IMR-90 (cell line): ENCODE results near the gene HTT-AS. TPM values are rescaled to one million over a fixed set of nuclear protein-coding genes. Genes with fewer than 3 reads are reported as not detected.
A peak's percentile ranks its signal among the peaks of the same experiment; 100 is the strongest.

Source experiments
- ATAC-seq: fragments of 200-7000 bp; cut with Tn5 transposase; 2 replicates; pipeline ENCODE4 v1.9.1; 2020; ENCODE audit warnings: low read depth, mild to moderate bottlenecking, moderate library complexity
- BruUV-seq: library from RNA; stranded (reverse); fragments of 400-500 nt; replicated peaks from 2 replicates; lab custom pipeline; 2021; lab: Mats Ljungman, UMichigan
- CTCF ChIA-PET: fragments of 300-600 bp; formaldehyde crosslinking; extraction: SDS; loops from one replicate; lab custom pipeline; 2021; ENCODE audit warnings: antibody characterized with exemption; lab: Yijun Ruan, JAX
- POLR2A ChIA-PET: fragments of 300-600 bp; sonication (Branson Sonifier 250); formaldehyde crosslinking; loops from one replicate; lab custom pipeline; 2022; ENCODE audit warnings: antibody characterized with exemption; ENCODE audit not compliant: unreplicated experiment; lab: Charles Lee
- DNase-seq: peaks from one replicate; pipeline ENCODE4 v3.0.0; 2013
- H2AFZ ChIP-seq: replicated peaks from 2 replicates; pipeline ENCODE3; 2013; ENCODE audit warnings: low read length, mild to moderate bottlenecking; ENCODE audit not compliant: poor library complexity
- H2AK5ac ChIP-seq: 2 replicates; pipeline ENCODE4 v1.6.1; 2013; ENCODE audit warnings: low read depth, low read length, inconsistent platforms
- H2AK9ac ChIP-seq: replicated peaks from 2 replicates; pipeline ENCODE3; 2013; ENCODE audit warnings: mild to moderate bottlenecking, low read depth, low read length, moderate library complexity; ENCODE audit not compliant: poor library complexity
- H2BK120ac ChIP-seq: 2 replicates; pipeline ENCODE4 v1.6.1; 2013; ENCODE audit warnings: low read depth, low read length, inconsistent platforms
- H2BK15ac ChIP-seq: 3 replicates; pipeline ENCODE4 v1.6.1; 2013; ENCODE audit warnings: low read depth, low read length, inconsistent platforms
- H2BK20ac ChIP-seq: 2 replicates; pipeline ENCODE4 v1.6.1; 2013; ENCODE audit warnings: low read depth, mild to moderate bottlenecking, inconsistent platforms, low read length, moderate library complexity
- H2BK5ac ChIP-seq: 2 replicates; pipeline ENCODE4 v1.6.1; 2013; ENCODE audit warnings: mild to moderate bottlenecking, low read depth, low read length, inconsistent platforms; ENCODE audit not compliant: poor library complexity, severe bottlenecking
- H3K14ac ChIP-seq: replicated peaks from 2 replicates; pipeline ENCODE4 v1.6.1; 2013; ENCODE audit warnings: low read depth, low read length, inconsistent platforms
- H3K18ac ChIP-seq: 2 replicates; pipeline ENCODE4 v1.6.1; 2013; ENCODE audit warnings: low read depth, low read length, control low read depth
- H3K23ac ChIP-seq: 2 replicates; pipeline ENCODE4 v1.6.1; 2013; ENCODE audit warnings: low read depth, low read length, inconsistent platforms
- H3K27ac ChIP-seq: 2 replicates; pipeline ENCODE4 v1.5.1; 2013; ENCODE audit warnings: mild to moderate bottlenecking, control low read depth, low read length; ENCODE audit not compliant: insufficient read depth
- H3K27me3 ChIP-seq: 2 replicates; pipeline ENCODE4 v1.6.1; 2013; ENCODE audit warnings: low read length; ENCODE audit not compliant: control insufficient read depth, insufficient read depth
- H3K36me3 ChIP-seq: 2 replicates; pipeline ENCODE4 v1.6.1; 2013; ENCODE audit warnings: low read length, mixed read lengths; ENCODE audit not compliant: control insufficient read depth, insufficient read depth
- H3K4ac ChIP-seq: 2 replicates; pipeline ENCODE4 v1.6.1; 2013; ENCODE audit warnings: low read depth, low read length, inconsistent platforms
- H3K4me1 ChIP-seq: 2 replicates; pipeline ENCODE4 v1.6.1; 2013; ENCODE audit warnings: low read length, mixed read lengths; ENCODE audit not compliant: control insufficient read depth, insufficient read depth
- H3K4me2 ChIP-seq: 2 replicates; pipeline ENCODE4 v1.6.1; 2013; ENCODE audit warnings: low read depth, mild to moderate bottlenecking, control low read depth, low read length, moderate library complexity
- H3K4me3 ChIP-seq: 2 replicates; pipeline ENCODE4 v1.5.1; 2013; ENCODE audit warnings: low read depth, mild to moderate bottlenecking, control low read depth, low read length, moderate library complexity; ENCODE audit not compliant: insufficient read depth
- H3K56ac ChIP-seq: 2 replicates; pipeline ENCODE4 v1.6.1; 2013; ENCODE audit warnings: low read length, inconsistent platforms; ENCODE audit not compliant: insufficient read depth; ENCODE audit errors: extremely low read depth
- H3K79me1 ChIP-seq, 2 experiments: 2 replicates each; pipeline ENCODE4 v1.6.1; 2013; ENCODE audit warnings: low read length in 2 of 2, inconsistent platforms in 1 of 2, low read depth in 1 of 2
- H3K9ac ChIP-seq: 2 replicates; pipeline ENCODE4 v1.6.1; 2013; ENCODE audit warnings: low read depth, low read length, control low read depth
- H3K9me1 ChIP-seq: 2 replicates; pipeline ENCODE4 v1.6.1; 2013; ENCODE audit warnings: low read length, inconsistent platforms; ENCODE audit not compliant: insufficient read depth
- H3K9me3 ChIP-seq: 2 replicates; pipeline ENCODE4 v1.6.1; 2013; ENCODE audit warnings: low read length; ENCODE audit not compliant: control insufficient read depth, insufficient read depth
- H4K20me1 ChIP-seq: 2 replicates; pipeline ENCODE4 v1.6.1; 2013; ENCODE audit warnings: low read length, inconsistent platforms; ENCODE audit not compliant: insufficient read depth
- H4K5ac ChIP-seq: 2 replicates; pipeline ENCODE4 v1.6.1; 2013; ENCODE audit warnings: mild to moderate bottlenecking, low read depth, low read length, control low read depth
- H4K8ac ChIP-seq, 2 experiments: 2 replicates each; pipeline ENCODE4 v1.6.1; 2013; ENCODE audit warnings: low read depth in 2 of 2, low read length in 2 of 2, control low read depth in 1 of 2, inconsistent platforms in 1 of 2
- H4K91ac ChIP-seq: 2 replicates; pipeline ENCODE4 v1.6.1; 2013; ENCODE audit warnings: low read depth, low read length, inconsistent platforms; ENCODE audit not compliant: insufficient read depth
- MAFK ChIP-seq: IDR thresholded peaks from 2 replicates; pipeline ENCODE4 v1.6.1; 2012; ENCODE audit warnings: low read depth, low read length, improper control_type of control experiment
- MAZ ChIP-seq: IDR thresholded peaks from 2 replicates; pipeline ENCODE4 v1.6.1; 2012; ENCODE audit warnings: low read depth, mild to moderate bottlenecking, low read length, improper control_type of control experiment, moderate library complexity, borderline replicate concordance
- WGBS, 2 experiments: methylation state at CpG; one replicate each; pipeline versions ENCODE4 v1.1.5 to v1.1.7; 2013; ENCODE audit warnings: missing lambda C conversion rate in 2 of 2; ENCODE audit not compliant: insufficient read length in 1 of 2; ENCODE audit errors: extremely low coverage in 2 of 2; 5-methylcytosine and 5-hydroxymethylcytosine counted together
- dilution Hi-C: fragments of 300-500 bp; cut with HindIII; formaldehyde crosslinking; loops from one replicate; pipeline ENCODE4 v1.14.3; 2018; ENCODE audit warnings: low sequenced_read_pairs; ENCODE audit not compliant: unreplicated experiment
- in situ Hi-C: fragments of 300-500 bp; cut with MboI; formaldehyde crosslinking; loops from 3 replicates; pipeline ENCODE4 v1.14.3; 2019; ENCODE audit warnings: low sequenced_read_pairs, inconsistent platforms, mixed read lengths
- intact Hi-C: fragments of 100-400 bp; cut with micrococcal nuclease; formaldehyde crosslinking; loops from 2 replicates; pipeline ENCODE4 v1.10.0; 2022
- polyA plus RNA-seq, 3 experiments: library from polyadenylated mRNA; depleted of rRNA; stranded (reverse); fragments of >200 nt; gene quantifications; 2 replicates each; pipeline ENCODE4 v1.2.3, GENCODE V29; 2012; ENCODE audit warnings: low replicate concordance in 1 of 3
- total RNA-seq: library from RNA; depleted of rRNA; stranded (reverse); fragments of >200 nt; gene quantifications from 2 replicates; pipeline ENCODE4 v1.2.3, GENCODE V29; 2012

HTT-AS gene
- total and polyA plus RNA-seq, 2 of the 4 experiments (the other 2 are of a cell fraction), result not detected

GRCh38 chr4:3112609-3113469 lies 38.5 kb upstream of the HTT-AS start:
- H3K4me2 ChIP-seq, result no peak overlapping the region
- intact Hi-C loops (no loop called here), dilution Hi-C loops (no loop called here), in situ Hi-C loops (no loop called here)
- TF ChIP-seq MAZ (no peak), MAFK (peak; percentile 98)
- H2BK120ac ChIP-seq, result no peak overlapping the region
- H3K9ac ChIP-seq, result no peak overlapping the region
- H3K9me1 ChIP-seq, result peaks cover 11% of the 10 kb centered on the region
- peaks cover 3% of the 10 kb centered on the region; the same call in 1 of the 2 replicates for H4K20me1 ChIP-seq
- H3K18ac ChIP-seq, result no peak overlapping the region
- no peak overlapping the region for H3K27ac ChIP-seq
- no peak overlapping the region for H4K91ac ChIP-seq
- H3K4me1 ChIP-seq, result peaks cover 13% of the 10 kb centered on the region
- ATAC-seq (no peak), DNase-seq (peak; percentile 49)
- no peak overlapping the region for H2AK9ac ChIP-seq
- no peak overlapping the region for H3K56ac ChIP-seq
- no peak overlapping the region; the same call in 1 of the 2 replicates for H3K4ac ChIP-seq
- no peaks in the 10 kb centered on the region for H3K9me3 ChIP-seq
- H2BK15ac ChIP-seq, result no peak overlapping the region
- no peak overlapping the region for H2BK20ac ChIP-seq
- H3K14ac ChIP-seq, result no peak overlapping the region
- POLR2A ChIA-PET, result no interaction called here
- H2AFZ ChIP-seq, result no peak overlapping the region
- no peak overlapping the region for H3K4me3 ChIP-seq
- H4K8ac ChIP-seq, result no peak overlapping the region
- no CpG with 5 or more reads among the region's 5 CpGs for WGBS, 2 experiments
- no TSS peak for BruUV-seq
- H3K27me3 ChIP-seq, result no peaks in the 10 kb centered on the region
- H2AK5ac ChIP-seq, result no peak overlapping the region
- H4K5ac ChIP-seq, result no peak overlapping the region
- H3K79me1 ChIP-seq, result peaks cover 15 to 66% of the 10 kb centered on the region in 2 experiments
- H2BK5ac ChIP-seq, result no peak overlapping the region
- no peak overlapping the region for H3K23ac ChIP-seq
- peaks cover 28% of the 10 kb centered on the region for H3K36me3 ChIP-seq
- CTCF ChIA-PET, result no interaction called here
